HepG2 (cell line): ENCODE results near the gene MEA1. TPM values are rescaled to one million over a fixed set of nuclear protein-coding genes. Genes with fewer than 3 reads are reported as not detected.

Source experiments
- ATAC-seq: fragments of 200-7000 bp; cut with Tn5 transposase; 3 replicates; pipeline ENCODE4 v1.9.1; 2020; ENCODE audit warnings: mild to moderate bottlenecking, moderate library complexity
- BruUV-seq: library from RNA; stranded (reverse); fragments of 400-500 nt; replicated peaks from 2 replicates; lab custom pipeline; 2021; lab: Mats Ljungman, UMichigan
- CTCF ChIA-PET: fragments of 300-600 bp; formaldehyde crosslinking; extraction: SDS; loops from one replicate; lab custom pipeline; 2021; ENCODE audit warnings: low total read pairs, inconsistent platforms, low intra/inter-chr PET ratio; lab: Yijun Ruan, JAX
- POLR2A ChIA-PET: fragments of 350-600 bp; sonication (Branson Sonifier 250); formaldehyde crosslinking; loops from one replicate; lab custom pipeline; 2020; ENCODE audit warnings: antibody characterized with exemption, inconsistent platforms; lab: Yijun Ruan, JAX
- DNase-seq: peaks from one replicate; pipeline ENCODE4 v3.0.0-alpha.2; 2015; ENCODE audit warnings: low spot score
- FAIRE-seq: peaks from 3 replicates; lab custom pipeline; 2011; peaks lifted over from hg19 to GRCh38; lab: Jason Lieb, UNC
- H2AFZ ChIP-seq: one replicate; pipeline ENCODE4 v1.6.1; 2011; ENCODE audit warnings: low read length, inconsistent platforms
- H3K27ac ChIP-seq: fragments of 300-600 bp; 3 replicates; pipeline ENCODE4 v1.8.0; 2011; ENCODE audit warnings: mixed run types, mild to moderate bottlenecking, mixed read lengths, low read length, inconsistent platforms; ENCODE audit not compliant: insufficient read depth; ENCODE audit errors: extremely low read length
- H3K27me3 ChIP-seq, 2 experiments: fragments of 200-600 bp in 1 of 2; 2 replicates in 1 of 2; 3 replicates in 1 of 2; pipeline versions ENCODE4 v1.6.0 to v1.8.0; 2011; ENCODE audit warnings: low read length in 2 of 2, mild to moderate bottlenecking in 2 of 2, moderate library complexity in 2 of 2, inconsistent platforms in 1 of 2; ENCODE audit not compliant: insufficient read depth in 2 of 2, control insufficient read depth in 1 of 2
- H3K36me3 ChIP-seq, 2 experiments: fragments of 200-600 bp in 1 of 2; replicated peaks in 1 of 2; 2 replicates in 1 of 2; 3 replicates in 1 of 2; pipeline versions ENCODE4 v1.5.1 to v1.8.0; 2011; ENCODE audit warnings: low read length in 2 of 2, inconsistent platforms in 1 of 2; ENCODE audit not compliant: insufficient read depth in 2 of 2, control insufficient read depth in 1 of 2
- H3K4me1 ChIP-seq: 2 replicates; pipeline ENCODE4 v1.5.1; 2012; ENCODE audit warnings: low read length, inconsistent platforms; ENCODE audit not compliant: insufficient read depth
- H3K4me2 ChIP-seq: 2 replicates; pipeline ENCODE4 v1.6.0; 2011; ENCODE audit warnings: low read depth, low read length, inconsistent platforms
- H3K4me3 ChIP-seq, 3 experiments: fragments of 200-600 bp in 1 of 3; sonication (generic), shearing (Covaris generic) in 1 of 3; replicated peaks in 1 of 3; 2 replicates each; pipeline ENCODE4 v1.5.1; 2011 to 2016; ENCODE audit warnings: low read length in 3 of 3, inconsistent platforms in 2 of 3, low read depth in 2 of 3, mild to moderate bottlenecking in 2 of 3, control low read depth in 1 of 3, mixed read lengths in 1 of 3; ENCODE audit not compliant: insufficient read depth in 1 of 3
- H3K79me2 ChIP-seq: one replicate; pipeline ENCODE4 v1.6.1; 2011; ENCODE audit warnings: low read length, inconsistent platforms; ENCODE audit not compliant: insufficient read depth
- H3K9ac ChIP-seq: 2 replicates; pipeline ENCODE4 v1.6.0; 2011; ENCODE audit warnings: mild to moderate bottlenecking, low read depth, low read length, inconsistent platforms; ENCODE audit not compliant: insufficient read depth
- H3K9me3 ChIP-seq: 2 replicates; pipeline ENCODE4 v1.5.1; 2012; ENCODE audit warnings: mild to moderate bottlenecking, low read length
- H4K20me1 ChIP-seq: 2 replicates; pipeline ENCODE4 v1.6.0; 2011; ENCODE audit warnings: inconsistent platforms, mild to moderate bottlenecking, low read length, moderate library complexity; ENCODE audit not compliant: insufficient read depth
- ATF7 ChIP-seq, 2 experiments: fragments of 450-650 bp in 1 of 2; sonication (generic) in 1 of 2; formaldehyde crosslinking in 1 of 2; IDR thresholded peaks; 2 replicates each; pipeline versions ENCODE4 v1.4.0 to v1.6.1; 2016 to 2020; ENCODE audit warnings: antibody characterized with exemption in 1 of 2, mild to moderate bottlenecking in 1 of 2, missing genetic modification reagents in 1 of 2
- CBFB ChIP-seq: sonication (generic); formaldehyde crosslinking; IDR thresholded peaks from 2 replicates; pipeline ENCODE4 v1.4.0; 2020; ENCODE audit warnings: missing genetic modification reagents
- DNMT3B ChIP-seq: conservative IDR thresholded peaks from 2 replicates; pipeline ENCODE4 v1.6.1; 2016; ENCODE audit warnings: missing biosample characterization, control low read depth
- ESRRA ChIP-seq: sonication (generic); formaldehyde crosslinking; IDR thresholded peaks from 2 replicates; pipeline ENCODE4 v1.5.1; 2020; ENCODE audit warnings: mild to moderate bottlenecking, low read depth, missing genetic modification reagents
- FOXO1 ChIP-seq: sonication (generic); formaldehyde crosslinking; IDR thresholded peaks from 2 replicates; pipeline ENCODE4 v1.4.0; 2020; ENCODE audit warnings: missing genetic modification reagents
- KLF11 ChIP-seq: IDR thresholded peaks from 2 replicates; pipeline ENCODE4 v1.6.1; 2016; ENCODE audit warnings: missing compliant biosample characterization
- RNF2 ChIP-seq: fragments of 450-650 bp; conservative IDR thresholded peaks from 2 replicates; pipeline ENCODE4 v1.6.1; 2016; ENCODE audit warnings: low read depth
- SRY ChIP-seq: sonication (generic); formaldehyde crosslinking; IDR thresholded peaks from 2 replicates; pipeline ENCODE4 v1.8.0; 2022; ENCODE audit warnings: mild to moderate bottlenecking, missing genetic modification reagents
- SSRP1 ChIP-seq: IDR thresholded peaks from 2 replicates; pipeline ENCODE4 v1.6.1; 2016; ENCODE audit warnings: control low read depth
- WIZ ChIP-seq: sonication (generic); formaldehyde crosslinking; IDR thresholded peaks from 2 replicates; pipeline ENCODE4 v1.5.1; 2020; ENCODE audit warnings: mild to moderate bottlenecking, missing genetic modification reagents
- YEATS2 ChIP-seq: sonication (generic); formaldehyde crosslinking; IDR thresholded peaks from 2 replicates; pipeline ENCODE4 v1.4.0; 2020; ENCODE audit warnings: missing genetic modification reagents, borderline replicate concordance
- ZBTB49 ChIP-seq: sonication (generic); formaldehyde crosslinking; IDR thresholded peaks from 2 replicates; pipeline ENCODE4 v1.4.0; 2020; ENCODE audit warnings: missing genetic modification reagents, borderline replicate concordance
- ZFP36L2 ChIP-seq: sonication (generic); formaldehyde crosslinking; IDR thresholded peaks from 2 replicates; pipeline ENCODE4 v1.4.0; 2020; ENCODE audit warnings: missing genetic modification reagents
- ZNF281 ChIP-seq: sonication (generic); formaldehyde crosslinking; IDR thresholded peaks from 2 replicates; pipeline ENCODE4 v1.4.0; 2020; ENCODE audit warnings: missing genetic modification reagents, borderline replicate concordance
- ZNF337 ChIP-seq: sonication (generic); formaldehyde crosslinking; IDR thresholded peaks from 2 replicates; pipeline ENCODE4 v1.5.1; 2020; ENCODE audit warnings: missing genetic modification reagents, low read depth, mild to moderate bottlenecking, borderline replicate concordance
- ZNF547 ChIP-seq: sonication (generic); formaldehyde crosslinking; IDR thresholded peaks from 2 replicates; pipeline ENCODE4 v1.5.1; 2020; ENCODE audit warnings: mild to moderate bottlenecking, missing genetic modification reagents
- ZNF691 ChIP-seq: sonication (generic); formaldehyde crosslinking; IDR thresholded peaks from 2 replicates; pipeline ENCODE4 v1.4.0; 2020; ENCODE audit warnings: missing genetic modification reagents, low read depth, mild to moderate bottlenecking, borderline replicate concordance
- whole genome bisulfite sequencing: methylation state at CpG from one replicate; pipeline ENCODE4 v1.1.6; 2017; ENCODE audit warnings: low lambda C conversion rate; 5-methylcytosine and 5-hydroxymethylcytosine counted together
- in situ Hi-C: cut with HindIII; loops from 2 replicates; pipeline ENCODE4 v1.10.0; 2017; ENCODE audit warnings: low pct_unique_long_range_greater_than_20kb; ENCODE audit not compliant: extremely low pct_ligation_motif_present
- intact Hi-C: fragments of 100-400 bp; cut with micrococcal nuclease; formaldehyde crosslinking; loops from one replicate; pipeline ENCODE4 v1.10.0; 2022; ENCODE audit not compliant: unreplicated experiment
- polyA plus RNA-seq, 8 experiments: library from polyadenylated mRNA; depleted of rRNA in 3 of 8; stranded (reverse) in 7 of 8; unstranded in 1 of 8; fragments of >200 nt; fragmentation: Illumina TruSeq in 4 of 8; extraction: Trizol in 4 of 8; gene quantifications; 2 replicates each; pipeline versions ENCODE4 v1.2.1 to v1.2.3, GENCODE V29; 2011 to 2016; ENCODE audit warnings: low read depth in 4 of 8, missing spikeins in 1 of 8, mixed read lengths in 1 of 8; ENCODE audit not compliant: insufficient read depth in 1 of 8
- total RNA-seq, 5 experiments: library from RNA; depleted of rRNA; stranded (reverse); fragments of >200 nt; fragmentation: Illumina TruSeq; extraction: Trizol; gene quantifications; 2 replicates each; pipeline ENCODE4 v1.2.3, GENCODE V29; 2016; ENCODE audit warnings: low read depth in 1 of 5

MEA1 gene
- total and polyA plus RNA-seq, 2 of the 13 experiments (the other 11 are each of a cell fraction or from before 2014, with no cell fraction given): 75.6 to 86.2 TPM

- no peak for ATAC-seq
- Histone ChIP-seq H2AFZ (no peak overlapping the region), H3K36me3 (0 out of 5 replicates have a peak, but pooled peaks cover 0 to 1% of the 10 kb centered on the region in 2 experiments), H3K4me1 (peaks cover 43% of the 10 kb centered on the region), H3K9me3 (no peaks in the 10 kb centered on the region), H3K27me3 (no peaks in the 10 kb centered on the region), H3K79me2 (no peaks in the 10 kb centered on the region), H4K20me1 (no peaks in the 10 kb centered on the region), H3K27ac (no peak overlapping the region), H3K9ac (no peak overlapping the region), H3K4me3 (no peak overlapping the region), H3K4me2 (no peak overlapping the region)
- DNase-seq: no peak
- BruUV-seq: no TSS peak
- ChIA-PET POLR2A (interaction anchor here (1.0 to 3.2 kb wide), 4 partner anchors 12 to 48 kb away, joined by 3 to 25 read pairs (median 4); partner anchors contain the start of genes CNPY3, KLHDC3, PEX6 and PPP2R5D), CTCF (no interaction called here)
- in situ Hi-C loops: no loop called here
- intact Hi-C loops: no loop called here
- TF ChIP-seq ESRRA (no peak), ZNF547 (CRISPR knock-in tag) (no peak), ZNF281 (CRISPR knock-in tag) (no peak), YEATS2 (CRISPR knock-in tag) (no peak), WIZ (no peak), ZBTB49 (CRISPR knock-in tag) (no peak), DNMT3B (CRISPR knock-in tag) (no peak), SSRP1 (CRISPR knock-in tag) (no peak), CBFB (CRISPR knock-in tag) (no peak), SRY (CRISPR knock-in tag) (no peak), RNF2 (no peak), ZNF337 (CRISPR knock-in tag) (no peak), KLF11 (CRISPR knock-in tag) (no peak), ATF7 (IDR thresholded peaks at IDR 0.05) (no peak), ATF7 (CRISPR knock-in tag; IDR thresholded peaks at IDR 0.05) (no peak), ZNF691 (no peak), FOXO1 (CRISPR knock-in tag) (no peak), ZFP36L2 (CRISPR knock-in tag) (no peak)
- no peak for FAIRE-seq
- 91% methylated on average over 7 of the region's 7 CpGs for WGBS
Measured at GRCh38 chr6:42966571-42966970, 47.2 kb downstream of the MEA1 start.
